H9 (cell line): ENCODE measurements around the gene PAK5. TPM values are rescaled to one million over a fixed set of nuclear protein-coding genes. Genes with fewer than 3 reads are reported as not detected.

Experiments
- DNase-seq: peaks from one replicate; pipeline ENCODE4 v3.0.0-alpha.2; 2017
- H2AFZ ChIP-seq: one replicate; pipeline ENCODE4 v1.6.1; 2013; ENCODE audit warnings: mild to moderate bottlenecking, low read length, control low read depth, moderate library complexity
- H2AK5ac ChIP-seq: 2 replicates; pipeline ENCODE4 v1.6.1; 2013; ENCODE audit warnings: low read length, control low read depth, mixed read lengths; ENCODE audit not compliant: insufficient read length
- H2BK120ac ChIP-seq: one replicate; pipeline ENCODE4 v1.6.1; 2013; ENCODE audit warnings: low read depth, mild to moderate bottlenecking, low read length, control low read depth, inconsistent platforms; ENCODE audit not compliant: poor library complexity, severe bottlenecking
- H2BK12ac ChIP-seq: 2 replicates; pipeline ENCODE4 v1.6.1; 2013; ENCODE audit warnings: low read length, control low read depth, mixed read lengths, low read depth; ENCODE audit not compliant: insufficient read length
- H2BK15ac ChIP-seq: 2 replicates; pipeline ENCODE4 v1.6.1; 2013; ENCODE audit warnings: low read depth, low read length, control low read depth
- H2BK20ac ChIP-seq: one replicate; pipeline ENCODE4 v1.6.1; 2013; ENCODE audit warnings: low read depth, mild to moderate bottlenecking, low read length, control low read depth, inconsistent platforms; ENCODE audit not compliant: poor library complexity, severe bottlenecking
- H2BK5ac ChIP-seq: 2 replicates; pipeline ENCODE4 v1.6.1; 2013; ENCODE audit warnings: low read length, control low read depth, mixed read lengths; ENCODE audit not compliant: insufficient read length
- H3K14ac ChIP-seq: 2 replicates; pipeline ENCODE4 v1.6.1; 2013; ENCODE audit warnings: low read length, control low read depth; ENCODE audit not compliant: insufficient read depth
- H3K18ac ChIP-seq: 2 replicates; pipeline ENCODE4 v1.6.1; 2013; ENCODE audit warnings: low read depth, mild to moderate bottlenecking, mixed read lengths, low read length, control low read depth; ENCODE audit not compliant: insufficient read length
- H3K23ac ChIP-seq: 2 replicates; pipeline ENCODE4 v1.6.1; 2013; ENCODE audit warnings: low read length, control low read depth, mixed read lengths, low read depth; ENCODE audit not compliant: insufficient read length
- H3K23me2 ChIP-seq: 2 replicates; pipeline ENCODE4 v1.6.1; 2013; ENCODE audit warnings: low read depth, mild to moderate bottlenecking, mixed read lengths, low read length, control low read depth; ENCODE audit not compliant: insufficient read length, poor library complexity, severe bottlenecking
- H3K27ac ChIP-seq: 2 replicates; pipeline ENCODE4 v1.5.1; 2013; ENCODE audit warnings: low read length, control low read depth, mixed read lengths, low read depth; ENCODE audit not compliant: insufficient read length
- H3K27me3 ChIP-seq: 2 replicates; pipeline ENCODE4 v1.6.1; 2013; ENCODE audit warnings: low read length, control low read depth, inconsistent platforms; ENCODE audit not compliant: insufficient read depth
- H3K4ac ChIP-seq: 2 replicates; pipeline ENCODE4 v1.6.1; 2013; ENCODE audit warnings: low read depth, mild to moderate bottlenecking, control low read depth, inconsistent platforms, low read length, moderate library complexity
- H3K4me1 ChIP-seq: 2 replicates; pipeline ENCODE4 v1.6.1; 2013; ENCODE audit warnings: low read length, control low read depth, inconsistent platforms; ENCODE audit not compliant: insufficient read depth
- H3K4me2 ChIP-seq: 2 replicates; pipeline ENCODE4 v1.6.1; 2013; ENCODE audit warnings: low read length, control low read depth, mixed read lengths; ENCODE audit not compliant: insufficient read length, insufficient read depth
- H3K56ac ChIP-seq: 2 replicates; pipeline ENCODE4 v1.6.1; 2013; ENCODE audit warnings: low read depth, mild to moderate bottlenecking, mixed read lengths, low read length, control low read depth; ENCODE audit not compliant: insufficient read length
- H3K79me1 ChIP-seq: 2 replicates; pipeline ENCODE4 v1.6.1; 2013; ENCODE audit warnings: low read depth, mild to moderate bottlenecking, moderate library complexity, low read length, control low read depth, inconsistent platforms; ENCODE audit not compliant: insufficient read depth, poor library complexity, severe bottlenecking
- H3K79me2 ChIP-seq: 2 replicates; pipeline ENCODE4 v1.6.1; 2013; ENCODE audit warnings: low read length, control low read depth, inconsistent platforms; ENCODE audit not compliant: insufficient read depth
- H3K9ac ChIP-seq: 2 replicates; pipeline ENCODE4 v1.6.1; 2013; ENCODE audit warnings: low read length, control low read depth, mixed read lengths; ENCODE audit not compliant: insufficient read length; ENCODE audit errors: extremely low read depth
- H3K9me3 ChIP-seq: one replicate; pipeline ENCODE4 v1.6.1; 2013; ENCODE audit warnings: low read depth, low read length, inconsistent platforms; ENCODE audit not compliant: control insufficient read depth
- H3T11ph ChIP-seq: one replicate; pipeline ENCODE4 v1.6.1; 2013; ENCODE audit warnings: mild to moderate bottlenecking, low read length, control low read depth, inconsistent platforms
- H4K20me1 ChIP-seq: one replicate; pipeline ENCODE4 v1.6.1; 2013; ENCODE audit not compliant: control insufficient read depth, insufficient read length, insufficient read depth
- H4K5ac ChIP-seq: 2 replicates; pipeline ENCODE4 v1.6.1; 2013; ENCODE audit warnings: low read depth, mild to moderate bottlenecking, mixed read lengths, low read length, control low read depth; ENCODE audit not compliant: insufficient read length
- H4K8ac ChIP-seq: replicated peaks from 2 replicates; pipeline ENCODE4 v1.6.1; 2013; ENCODE audit warnings: low read length, control low read depth, mixed read lengths, low read depth; ENCODE audit not compliant: insufficient read length
- H4K91ac ChIP-seq: 2 replicates; pipeline ENCODE4 v1.6.1; 2013; ENCODE audit warnings: low read depth, mild to moderate bottlenecking, moderate library complexity, mixed read lengths, low read length, control low read depth; ENCODE audit not compliant: insufficient read length
- H3K27ac Mint-ChIP-seq, 3 experiments: 2 replicates in 2 of 3; 3 replicates in 1 of 3; pipeline ENCODE4 v1.8.0; 2020 to 2021; ENCODE audit warnings: mixed read lengths in 3 of 3, mild to moderate bottlenecking in 1 of 3, moderate library complexity in 1 of 3
- H3K27me3 Mint-ChIP-seq: 2 replicates; pipeline ENCODE4 v1.8.0; 2021; ENCODE audit warnings: low read depth, mild to moderate bottlenecking, moderate library complexity, mixed read lengths
- H3K36me3 Mint-ChIP-seq, 3 experiments: 2 replicates in 2 of 3; 3 replicates in 1 of 3; pipeline ENCODE4 v1.8.0; 2020 to 2021; ENCODE audit warnings: low read depth in 3 of 3, mixed read lengths in 3 of 3; ENCODE audit not compliant: insufficient read depth in 1 of 3
- H3K4me1 Mint-ChIP-seq, 2 experiments: 2 replicates each; pipeline ENCODE4 v1.8.0; 2020; ENCODE audit warnings: mixed read lengths in 2 of 2
- H3K4me3 Mint-ChIP-seq, 2 experiments: 2 replicates in 1 of 2; 3 replicates in 1 of 2; pipeline ENCODE4 v1.8.0; 2020 to 2021; ENCODE audit warnings: mild to moderate bottlenecking in 2 of 2, mixed read lengths in 2 of 2, moderate library complexity in 1 of 2
- H3K9me3 Mint-ChIP-seq, 2 experiments: 2 replicates in 1 of 2; 3 replicates in 1 of 2; pipeline ENCODE4 v1.8.0; 2020; ENCODE audit warnings: mild to moderate bottlenecking in 2 of 2, mixed read lengths in 2 of 2, moderate library complexity in 1 of 2
- CTCF ChIP-seq: fragments of 200-600 bp; sonication (generic); conservative IDR thresholded peaks from 3 replicates; pipeline ENCODE4 v1.8.0; 2021; ENCODE audit warnings: antibody characterized with exemption, mild to moderate bottlenecking
- WGBS: extraction: QIAGEN DNeasy Blood & Tissue Kit; methylation state at CpG from one replicate; pipeline ENCODE4 v1.1.7; 2013; ENCODE audit warnings: missing lambda C conversion rate, low lambda C conversion rate, mixed read lengths; ENCODE audit not compliant: insufficient read length; ENCODE audit errors: extremely low coverage; 5-methylcytosine and 5-hydroxymethylcytosine counted together
- total RNA-seq: library from RNA; stranded (reverse); gene quantifications from 2 replicates; pipeline ENCODE4 v1.2.1, GENCODE V29; 2021

PAK5 gene
- total RNA-seq, 1 experiment from 2014 or later = 0.20 TPM

DNA sequence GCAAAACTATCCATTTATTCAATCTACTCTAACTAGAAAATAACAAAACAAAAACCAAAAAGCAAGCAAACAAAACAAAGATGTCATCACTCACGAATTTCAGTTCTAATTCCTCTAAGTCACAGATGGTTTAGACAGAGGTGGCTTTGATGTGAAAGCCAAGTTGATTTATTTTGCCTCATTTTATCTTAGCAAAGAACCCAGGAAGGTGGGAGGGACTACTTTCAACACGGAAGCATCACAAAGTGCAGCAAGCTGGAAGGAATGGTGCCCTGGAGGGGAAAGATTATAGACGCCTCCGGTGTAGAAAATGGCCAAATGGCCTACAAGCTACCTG, 236.1 kb downstream of the PAK5 start:
- H3K18ac ChIP-seq = no peak overlapping the region
- no peak overlapping the region for H2AK5ac ChIP-seq
- H3K79me1 ChIP-seq = no peaks in the 10 kb centered on the region
- no peaks in the 10 kb centered on the region for H3K4me1 ChIP-seq
- H3K23ac ChIP-seq = no peak overlapping the region
- H2BK20ac ChIP-seq = no peak overlapping the region
- no peak overlapping the region for H4K5ac ChIP-seq
- H3K14ac ChIP-seq = no peak overlapping the region
- H2BK5ac ChIP-seq = no peak overlapping the region
- no peak overlapping the region for H3T11ph ChIP-seq
- no peak overlapping the region for H4K8ac ChIP-seq
- no peaks in the 10 kb centered on the region for H3K9me3 ChIP-seq
- H3K27me3 Mint-ChIP-seq = peaks cover 6% of the 10 kb centered on the region
- DNase-seq = no peak
- no peaks in the 10 kb centered on the region for H3K27me3 ChIP-seq
- H3K9me3 Mint-ChIP-seq = peaks cover 3 to 11% of the 10 kb centered on the region in 2 experiments
- no CpG with 5 or more reads among the region's 4 CpGs for WGBS
- no peak overlapping the region; a peak in 1 of 7 replicates for H3K27ac Mint-ChIP-seq
- H2AFZ ChIP-seq = no peak overlapping the region
- H3K36me3 Mint-ChIP-seq = peaks cover 0 to 10% (median 5%) of the 10 kb centered on the region in 3 experiments; a peak in 2 of 7 replicates
- no peaks in the 10 kb centered on the region for H3K23me2 ChIP-seq
- H4K20me1 ChIP-seq = no peaks in the 10 kb centered on the region
- H2BK12ac ChIP-seq = no peak overlapping the region
- no peak overlapping the region for H2BK120ac ChIP-seq
- H4K91ac ChIP-seq = no peak overlapping the region
- H3K56ac ChIP-seq = no peak overlapping the region
- no peak overlapping the region for H2BK15ac ChIP-seq
- no peak overlapping the region for H3K9ac ChIP-seq
- no peak overlapping the region for H3K4me2 ChIP-seq
- H3K4me1 Mint-ChIP-seq = peaks cover 6 to 9% of the 10 kb centered on the region in 2 experiments
- H3K27ac ChIP-seq = no peak overlapping the region
- H3K79me2 ChIP-seq = no peaks in the 10 kb centered on the region
- no peak overlapping the region for H3K4me3 Mint-ChIP-seq
- H3K4ac ChIP-seq = no peak overlapping the region
- no peak for TF ChIP-seq CTCF
